HG03575 (cell line): ENCODE data around the gene FYCO1.

Source experiments
- ATAC-seq: cut with Tn5 transposase; IDR thresholded peaks from one replicate; pipeline ENCODE4 v1.9.1; 2021; ENCODE audit not compliant: unreplicated experiment, insufficient number of reproducible peaks, low FRiP score; ENCODE audit errors: extremely low read depth

Gene FYCO1

GRCh38 chr3:45950686-45951600, 44.7 kb downstream of the FYCO1 start:
- ATAC-seq: no peak

GRCh38 chr3:45950131-45950530, 45.5 kb downstream of the FYCO1 start:
- ATAC-seq: no peak

- ATAC-seq: no peak
Observed at GRCh38 chr3:45949432-45949831, 46.2 kb downstream of the FYCO1 start.

GRCh38 chr3:45948881-45949280, 46.7 kb downstream of the FYCO1 start:
- ATAC-seq: no peak

GRCh38 chr3:45948311-45948781, 47.3 kb downstream of the FYCO1 start:
- ATAC-seq: no peak

GRCh38 chr3:45947361-45947760, 48.3 kb downstream of the FYCO1 start:
- ATAC-seq: no peak

- ATAC-seq: no peak
Observed at GRCh38 chr3:45946875-45947274, 48.7 kb downstream of the FYCO1 start.

GRCh38 chr3:45946307-45946706, 49.3 kb downstream of the FYCO1 start:
- ATAC-seq: no peak

- no peak for ATAC-seq
Observed at GRCh38 chr3:45944830-45945620, 50.6 kb downstream of the FYCO1 start.

- ATAC-seq: no peak
Observed at GRCh38 chr3:45943207-45943846, 52.3 kb downstream of the FYCO1 start, which contains the start of gene CXCR6. Gene CXCR6 (plus strand): TSS chr3:45943464. CDS start chr3:45946482, 3,018 bp downstream.

GRCh38 chr3:45942051-45942825, 53.4 kb downstream of the FYCO1 start:
- ATAC-seq: no peak

GRCh38 chr3:45940781-45941365, 54.8 kb downstream of the FYCO1 start:
- no peak for ATAC-seq

- ATAC-seq: no peak
Observed at GRCh38 chr3:45940004-45940780, 55.4 kb downstream of the FYCO1 start.

GRCh38 chr3:45939341-45939771, 56.3 kb downstream of the FYCO1 start:
- ATAC-seq: no peak

- no peak for ATAC-seq
Observed at GRCh38 chr3:45938864-45939263, 56.8 kb downstream of the FYCO1 start.

- no peak for ATAC-seq
Observed at GRCh38 chr3:45938043-45938435, 57.6 kb downstream of the FYCO1 start.

GRCh38 chr3:45937206-45938042, 58.2 kb downstream of the FYCO1 start:
- no peak for ATAC-seq
